IPS-18c (cell line): Measurements from ENCODE around the gene HPCA.

Source experiments
- H3K4me3 ChIP-seq: 2 replicates; pipeline ENCODE4 v1.7.0; 2013; ENCODE audit warnings: low read depth, mild to moderate bottlenecking, low read length, moderate library complexity; ENCODE audit not compliant: insufficient read depth
- H3K9me3 ChIP-seq: one replicate; pipeline ENCODE4 v1.6.1; 2013; ENCODE audit warnings: mild to moderate bottlenecking, low read length, moderate library complexity; ENCODE audit not compliant: control insufficient read depth, insufficient read depth

Gene HPCA

GRCh38 chr1:32886004-32886827 lies at the start of gene HPCA:
HPCA (plus strand) TSS chr1:32886491; CDS start chr1:32888899, 2,408 bp downstream.
- Histone ChIP-seq H3K4me3 (peak within 1 kb of the TSS; percentile 34), H3K9me3 (no peaks in the 10 kb centered on the region)

GRCh38 chr1:32848354-32849063 lies 37.8 kb upstream of the HPCA start:
- no peaks in the 10 kb centered on the region for H3K9me3 ChIP-seq

GRCh38 chr1:32855861-32856617 lies 30.3 kb upstream of the HPCA start:
- Histone ChIP-seq H3K9me3 (no peaks in the 10 kb centered on the region), H3K4me3 (no peak overlapping the region)

More at GRCh38 chr1:32848354-32849063, 37.8 kb upstream of the HPCA start:
- H3K4me3 ChIP-seq, result no peak overlapping the region

- Histone ChIP-seq H3K4me3 (no peak overlapping the region), H3K9me3 (no peaks in the 10 kb centered on the region)
Observed at GRCh38 chr1:32858136-32858535, 28.2 kb upstream of the HPCA start.

- Histone ChIP-seq H3K4me3 (no peak overlapping the region), H3K9me3 (no peaks in the 10 kb centered on the region)
Observed at GRCh38 chr1:32858791-32859190, 27.5 kb upstream of the HPCA start.

- Histone ChIP-seq H3K4me3 (no peak overlapping the region), H3K9me3 (no peaks in the 10 kb centered on the region)
Observed at GRCh38 chr1:32859915-32860314, 26.4 kb upstream of the HPCA start.

GRCh38 chr1:32860566-32860965 lies 25.7 kb upstream of the HPCA start:
- no peak overlapping the region for H3K4me3 ChIP-seq
- no peaks in the 10 kb centered on the region for H3K9me3 ChIP-seq

- no peaks in the 10 kb centered on the region for H3K9me3 ChIP-seq
Observed at GRCh38 chr1:32861904-32862695, 24.2 kb upstream of the HPCA start.

GRCh38 chr1:32863218-32863880 lies 22.9 kb upstream of the HPCA start:
- no peak overlapping the region for H3K4me3 ChIP-seq
- H3K9me3 ChIP-seq, result no peaks in the 10 kb centered on the region

More at GRCh38 chr1:32861904-32862695, 24.2 kb upstream of the HPCA start:
- H3K4me3 ChIP-seq, result no peak overlapping the region

- H3K4me3 ChIP-seq, result no peak overlapping the region
Observed at GRCh38 chr1:32863881-32864245, 22.4 kb upstream of the HPCA start.

GRCh38 chr1:32864375-32865019 lies 21.8 kb upstream of the HPCA start:
- no peaks in the 10 kb centered on the region for H3K9me3 ChIP-seq
- no peak overlapping the region for H3K4me3 ChIP-seq

More at GRCh38 chr1:32863881-32864245, 22.4 kb upstream of the HPCA start:
- H3K9me3 ChIP-seq, result no peaks in the 10 kb centered on the region

GRCh38 chr1:32865639-32866405 lies 20.5 kb upstream of the HPCA start:
- H3K9me3 ChIP-seq, result no peaks in the 10 kb centered on the region
- H3K4me3 ChIP-seq, result no peak overlapping the region

- no peaks in the 10 kb centered on the region for H3K9me3 ChIP-seq
- H3K4me3 ChIP-seq, result no peak overlapping the region
Observed at GRCh38 chr1:32867151-32867550, 19.1 kb upstream of the HPCA start.

- H3K4me3 ChIP-seq, result no peak overlapping the region
- H3K9me3 ChIP-seq, result no peaks in the 10 kb centered on the region
Observed at GRCh38 chr1:32867671-32868070, 18.6 kb upstream of the HPCA start.

GRCh38 chr1:32868085-32868484 lies 18.2 kb upstream of the HPCA start:
- Histone ChIP-seq H3K4me3 (no peak overlapping the region), H3K9me3 (no peaks in the 10 kb centered on the region)
